Activated CD8-positive, alpha-beta memory T cell treated with anti-CD3 and anti-CD28 coated beads, Interleukin-2, amount 50 U/mL, for 1 hour (primary cell): ENCODE data around the gene APLP2.

Source experiments
- DNase-seq: peaks from one replicate; pipeline ENCODE4 v3.0.0-alpha.2; 2020; ENCODE audit errors: extremely low read depth

The APLP2 gene

GRCh38 chr11:130118636-130119387 is 49.1 kb downstream of the APLP2 start:
- DNase-seq: no peak

- no peak for DNase-seq
Observed at GRCh38 chr11:130120045-130120444, 50.4 kb downstream of the APLP2 start.

GRCh38 chr11:130121445-130121978 is 51.8 kb downstream of the APLP2 start:
- DNase-seq: no peak

GRCh38 chr11:130122141-130122575 is 52.5 kb downstream of the APLP2 start:
- no peak for DNase-seq

GRCh38 chr11:130123414-130124040 is 53.8 kb downstream of the APLP2 start:
- no peak for DNase-seq

GRCh38 chr11:130124096-130124495 is 54.4 kb downstream of the APLP2 start:
- no peak for DNase-seq

- no peak for DNase-seq
Observed at GRCh38 chr11:130125638-130126037, 55.9 kb downstream of the APLP2 start.

GRCh38 chr11:130126516-130126915 is 56.8 kb downstream of the APLP2 start:
- DNase-seq: no peak

GRCh38 chr11:130127509-130127908 is 57.8 kb downstream of the APLP2 start:
- no peak for DNase-seq

GRCh38 chr11:130128626-130129025 is 58.9 kb downstream of the APLP2 start:
- DNase-seq: no peak

GRCh38 chr11:130129922-130130321 is 60.2 kb downstream of the APLP2 start:
- no peak for DNase-seq

GRCh38 chr11:130131961-130132850 is 62.5 kb downstream of the APLP2 start:
- no peak for DNase-seq

- DNase-seq: no peak
Observed at GRCh38 chr11:130133716-130134115, 64.0 kb downstream of the APLP2 start.

GRCh38 chr11:130136107-130136506 is 66.4 kb downstream of the APLP2 start:
- DNase-seq: no peak

- no peak for DNase-seq
Observed at GRCh38 chr11:130137999-130138398, 68.3 kb downstream of the APLP2 start.

- DNase-seq: no peak
Observed at GRCh38 chr11:130139401-130139800, 69.7 kb downstream of the APLP2 start.

GRCh38 chr11:130141561-130142341 is 72.1 kb downstream of the APLP2 start:
- DNase-seq: no peak

- no peak for DNase-seq
Observed at GRCh38 chr11:130144141-130144540, 74.4 kb downstream of the APLP2 start.

- no peak for DNase-seq
Observed at GRCh38 chr11:130144861-130145281, 75.2 kb downstream of the APLP2 start.

- no peak for DNase-seq
Observed at GRCh38 chr11:130145311-130145812, 75.7 kb downstream of the APLP2 start.
